ENCODE results near the gene SPDYE17.
"Not testable (repeated sequence)": the region's sequence is repeated elsewhere in the genome, so short reads cannot be mapped to it uniquely, and the experiment has no call there.

DNA sequence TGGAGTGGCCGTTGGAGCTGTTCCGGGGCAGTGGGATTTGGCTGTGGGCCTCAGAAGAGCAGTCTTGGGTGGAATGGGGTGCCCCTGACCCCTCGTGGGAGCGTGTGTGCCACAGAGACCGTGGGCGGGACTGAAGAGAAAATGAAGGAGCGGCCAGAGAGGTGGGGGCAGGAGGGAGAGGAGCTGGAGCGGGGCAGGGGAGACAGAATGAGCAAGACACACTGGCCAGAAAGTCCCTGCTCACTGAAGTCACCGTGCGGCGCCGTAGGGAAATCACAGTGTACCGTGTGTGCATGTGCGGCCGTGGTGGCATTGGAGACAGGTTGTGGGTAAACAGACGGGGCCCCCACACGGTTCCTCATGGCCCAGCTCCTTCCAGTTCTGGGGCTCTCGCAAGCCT lies 40.0 kb downstream of the SPDYE17 start:
- not testable (repeated sequence) for TF ChIP-seq PAX5 (IDR thresholded peaks at IDR 0.05; ENCODE audit: insufficient read depth, low read length, severe bottlenecking); POLR2AphosphoS5 (IDR thresholded peaks at IDR 0.05; ENCODE audit: low read depth, low read length); POLR2A (IDR thresholded peaks at IDR 0.05; ENCODE audit: low read depth, low read length); TAF1 (IDR thresholded peaks at IDR 0.05; ENCODE audit: low read depth, low read length)

Data from GM12891 (cell line).